ENCODE data around the gene MAOA. TPM values are rescaled to one million over a fixed set of nuclear protein-coding genes. Genes with fewer than 3 reads are reported as not detected.

MAOA gene
- total and polyA plus RNA-seq, 2 of the 13 experiments (the other 11 are each of a cell fraction or from before 2014, with no cell fraction given) = 13.4 to 14.7 TPM

- TF ChIP-seq BCL3 (CRISPR knock-in tag; IDR thresholded peaks at IDR 0.05) (no peak), SRSF4 (IDR thresholded peaks at IDR 0.05; ENCODE audit: low read depth, low read length, poor library complexity, severe bottlenecking) (no peak), ZBTB38 (CRISPR knock-in tag; IDR thresholded peaks at IDR 0.05) (no peak)
Measured at GRCh38 chrX:43612400-43612799, 43.7 kb upstream of the MAOA start (continued).

- ATAC-seq = no peak
- no peak overlapping the region for H2AFZ ChIP-seq (ENCODE audit: low read length)
- CTCF ChIA-PET (ENCODE audit: low intra/inter-chr PET ratio, low total read pairs) = no interaction called here
- H3K36me3 ChIP-seq (replicated peaks in 1 of 2; ENCODE audit: control insufficient read depth in 1 of 2, insufficient read depth in 2 of 2, low read length in 2 of 2) = no peaks in the 10 kb centered on the region
- H3K4me1 ChIP-seq (ENCODE audit: insufficient read depth, low read length) = peaks cover 31% of the 10 kb centered on the region
- no peak overlapping the region for H3K4me2 ChIP-seq (ENCODE audit: low read depth, low read length)
- H3K4me3 ChIP-seq (replicated peaks in 1 of 3; ENCODE audit: insufficient read depth in 1 of 3, low read depth in 2 of 3, low read length in 3 of 3) = no peak overlapping the region
- H3K9me3 ChIP-seq (ENCODE audit: low read length) = no peaks in the 10 kb centered on the region
- H3K27ac ChIP-seq (ENCODE audit: extremely low read length, insufficient read depth, low read length) = no peak overlapping the region
- H3K27me3 ChIP-seq (ENCODE audit: control insufficient read depth in 1 of 2, insufficient read depth in 2 of 2, low read length in 2 of 2) = no peaks in the 10 kb centered on the region
- H4K20me1 ChIP-seq (ENCODE audit: insufficient read depth, low read length) = no peaks in the 10 kb centered on the region
- intact Hi-C loops (cut with micrococcal nuclease; ENCODE audit: unreplicated experiment) (no loop called here), in situ Hi-C loops (cut with HindIII; ENCODE audit: extremely low pct_ligation_motif_present, low pct_unique_long_range_greater_than_20kb) (no loop called here)
- no peak overlapping the region for H3K9ac ChIP-seq (ENCODE audit: insufficient read depth, low read depth, low read length)
- no peak for DNase-seq (ENCODE audit: low spot score)
- 41% methylated on average over 5 of the region's 5 CpGs for WGBS (ENCODE audit: low lambda C conversion rate)
- no TSS peak for BruUV-seq (replicated peaks)
- no peaks in the 10 kb centered on the region for H3K79me2 ChIP-seq (ENCODE audit: insufficient read depth, low read length)
- no peak for FAIRE-seq
- POLR2A ChIA-PET = no interaction called here
- TF ChIP-seq GATAD1 (CRISPR knock-in tag; IDR thresholded peaks at IDR 0.05) (no peak), MAZ (IDR thresholded peaks at IDR 0.05; ENCODE audit: borderline replicate concordance, low read depth, low read length) (no peak), MAZ (CRISPR knock-in tag; IDR thresholded peaks at IDR 0.05; ENCODE audit: low read depth) (no peak), ZIK1 (CRISPR knock-in tag; IDR thresholded peaks at IDR 0.05; ENCODE audit: borderline replicate concordance, low read depth) (no peak), HIVEP1 (CRISPR knock-in tag; IDR thresholded peaks at IDR 0.05) (no peak), NRL (CRISPR knock-in tag; IDR thresholded peaks at IDR 0.05; ENCODE audit: borderline replicate concordance) (no peak), ZBTB39 (CRISPR knock-in tag; IDR thresholded peaks at IDR 0.05) (no peak), SUZ12 (IDR thresholded peaks at IDR 0.05; ENCODE audit: low read depth, low read length) (no peak), PAX8 (CRISPR knock-in tag; IDR thresholded peaks at IDR 0.05; ENCODE audit: borderline replicate concordance) (no peak), GTF3A (CRISPR knock-in tag; conservative IDR thresholded peaks at IDR 0.05) (no peak), ZNF503 (CRISPR knock-in tag; IDR thresholded peaks at IDR 0.05) (no peak), ZBTB26 (CRISPR knock-in tag; IDR thresholded peaks at IDR 0.05; ENCODE audit: borderline replicate concordance) (no peak)
Measured at GRCh38 chrX:43615660-43616059, 40.4 kb upstream of the MAOA start.
